ENCODE measurements around the gene ABHD16B. TPM values are rescaled to one million over a fixed set of nuclear protein-coding genes. Genes with fewer than 3 reads are reported as not detected.
A peak's percentile ranks its signal among the peaks of the same experiment; 100 is the strongest.
"Not testable (repeated sequence)": the region's sequence is repeated elsewhere in the genome, so short reads cannot be mapped to it uniquely, and the experiment has no call there.

The ABHD16B gene
- total and polyA plus RNA-seq, 8 donors = 0.12 to 0.53 TPM; not detected in 6

GRCh38 chr20:63848003-63848911 is 13.0 kb upstream of the ABHD16B start:
- Histone ChIP-seq H3K36me3 (no peaks in the 10 kb centered on the region), H3K4me1 (no peaks in the 10 kb centered on the region), H3K27ac (no peak overlapping the region), H3K4me3 (no peak overlapping the region), H3K9me3 (no peaks in the 10 kb centered on the region), H3K27me3 (no peaks in the 10 kb centered on the region)
- no peak for FAIRE-seq
- DNase-seq = peak in 1 of 6 donors; percentile 51
- intact Hi-C loops (cut with DNase I) = no loop called here
- TF ChIP-seq CTCF (IDR thresholded peaks at IDR 0.05) = no peak
- no peak for ATAC-seq
- WGBS, 2 donors = 58 to 69% methylated on average over 28 of the region's 28 CpGs

- Histone ChIP-seq H3K27ac (no peak overlapping the region), H3K36me3 (no peaks in the 10 kb centered on the region), H3K27me3 (peaks cover 0 to 4% (median 0%) of the 10 kb centered on the region in 4 donors), H3K4me1 (peaks cover 0 to 3% (median 0%) of the 10 kb centered on the region in 3 donors), H3K4me3 (no peak overlapping the region), H3K9me3 (no peaks in the 10 kb centered on the region)
- FAIRE-seq (no peak), DNase-seq (no peak), ATAC-seq (no peak)
- no peak for TF ChIP-seq CTCF (IDR thresholded peaks at IDR 0.05)
- 53 to 69% methylated on average over 27 of the region's 27 CpGs for WGBS, 2 donors
- intact Hi-C loops (cut with DNase I) = no loop called here
Observed at GRCh38 chr20:63850689-63851547, 10.4 kb upstream of the ABHD16B start.

GRCh38 chr20:63851548-63851943 is 9.8 kb upstream of the ABHD16B start:
- H3K4me1 ChIP-seq; FAIRE-seq; H3K9me3 ChIP-seq; H3K27me3 ChIP-seq; intact Hi-C loops (cut with DNase I); H3K36me3 ChIP-seq; ATAC-seq; H3K27ac ChIP-seq; H3K4me3 ChIP-seq; DNase-seq: not testable (repeated sequence)
- whole genome bisulfite sequencing, 2 donors = 68 to 78% methylated on average over 14 of the region's 14 CpGs

- H3K27me3 ChIP-seq; H3K9me3 ChIP-seq; ATAC-seq; H3K4me1 ChIP-seq; H3K4me3 ChIP-seq; H3K36me3 ChIP-seq; DNase-seq; FAIRE-seq; intact Hi-C loops (cut with DNase I): not testable (repeated sequence)
- H3K27ac ChIP-seq = peak overlapping the region in 1 of 4 donors; percentile 65
- WGBS, 2 donors = 75 to 87% methylated on average over 4 of the region's 4 CpGs
Observed at GRCh38 chr20:63853733-63854068, 7.6 kb upstream of the ABHD16B start.

GRCh38 chr20:63854069-63854765 is 7.1 kb upstream of the ABHD16B start:
- Histone ChIP-seq H3K4me3 (no peak overlapping the region), H3K27me3 (peaks cover 0 to 5% (median 0%) of the 10 kb centered on the region in 4 donors), H3K36me3 (no peaks in the 10 kb centered on the region), H3K4me1 (peaks cover 0 to 3% (median 0%) of the 10 kb centered on the region in 3 donors), H3K27ac (peak overlapping the region in 3 of 4 donors; percentile 33 to 65 (median 47)), H3K9me3 (no peaks in the 10 kb centered on the region)
- DNase-seq = peak in 1 of 6 donors; percentile 41
- FAIRE-seq = no peak
- TF ChIP-seq CTCF (IDR thresholded peaks at IDR 0.05) = no peak
- WGBS, 2 donors = 35 to 39% methylated on average over 16 to 17 of the region's 17 CpGs
- intact Hi-C loops (cut with DNase I) = no loop called here
- ATAC-seq = peak in 2 of 4 donors; percentile 52 to 70

Data from pancreas (tissue), 10 donors.